Eye (tissue), 1 donor: ENCODE measurements around the gene LAPTM5.

Experiments
- DNase-seq: peaks from one replicate; pipeline ENCODE4 v3.0.0-alpha.2; 2015

LAPTM5 gene

DNA sequence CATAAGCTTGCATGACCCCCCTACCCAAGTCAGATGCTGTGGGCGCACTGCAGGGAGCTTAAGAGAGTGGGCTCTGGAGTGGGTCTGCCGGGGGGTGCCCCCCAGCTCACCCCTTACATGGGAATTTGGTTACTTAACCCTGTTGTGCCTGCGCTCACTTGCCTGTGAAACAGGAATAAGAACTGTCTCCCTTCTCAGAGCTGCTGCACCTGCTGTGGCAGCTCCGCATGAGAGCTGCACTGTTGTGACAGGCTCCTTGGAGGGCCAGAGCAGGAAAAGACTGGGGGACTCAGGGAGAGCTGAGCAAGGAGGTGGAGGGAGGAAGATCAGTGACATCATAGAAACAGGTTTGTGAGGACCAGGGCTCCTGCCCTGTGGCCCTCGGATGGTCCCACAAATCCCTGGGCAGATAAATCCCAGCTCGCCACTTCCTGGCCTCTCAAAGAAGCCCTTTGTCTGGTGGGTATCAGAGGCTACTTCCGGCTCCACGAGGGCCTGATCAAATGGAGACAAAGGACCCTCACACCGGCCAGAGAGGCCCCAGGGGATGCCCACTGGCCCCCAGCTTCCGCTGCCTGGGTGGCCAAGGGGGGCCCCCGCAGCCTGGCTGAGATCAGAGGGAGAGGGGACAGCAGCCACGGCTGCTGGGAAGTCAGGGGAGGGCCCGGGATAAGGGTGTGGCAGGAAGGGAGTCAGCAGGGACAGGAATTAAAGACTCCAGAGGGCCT, 28.9 kb upstream of the LAPTM5 start:
- peak; percentile 82 for DNase-seq

DNA sequence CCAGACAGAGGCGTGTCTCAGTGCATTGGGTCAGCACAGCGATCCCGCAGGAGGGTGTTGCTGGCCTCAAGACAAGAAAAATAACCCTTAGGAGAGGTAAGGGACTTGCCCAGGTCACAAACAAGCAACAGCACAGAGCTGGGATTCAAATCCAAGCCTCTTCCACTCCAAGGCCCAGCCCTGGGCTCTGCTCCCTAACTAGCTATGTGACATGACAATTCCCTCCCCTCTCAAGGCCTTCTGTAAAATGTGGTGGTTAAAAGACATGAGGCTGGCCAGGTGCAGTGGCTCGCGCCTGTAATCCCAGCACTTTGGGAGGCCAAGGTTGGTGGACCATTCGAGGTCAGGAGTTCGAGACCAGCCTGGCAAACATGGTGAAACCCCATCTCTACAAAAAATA, 28.1 kb upstream of the LAPTM5 start:
- no peak for DNase-seq

DNA sequence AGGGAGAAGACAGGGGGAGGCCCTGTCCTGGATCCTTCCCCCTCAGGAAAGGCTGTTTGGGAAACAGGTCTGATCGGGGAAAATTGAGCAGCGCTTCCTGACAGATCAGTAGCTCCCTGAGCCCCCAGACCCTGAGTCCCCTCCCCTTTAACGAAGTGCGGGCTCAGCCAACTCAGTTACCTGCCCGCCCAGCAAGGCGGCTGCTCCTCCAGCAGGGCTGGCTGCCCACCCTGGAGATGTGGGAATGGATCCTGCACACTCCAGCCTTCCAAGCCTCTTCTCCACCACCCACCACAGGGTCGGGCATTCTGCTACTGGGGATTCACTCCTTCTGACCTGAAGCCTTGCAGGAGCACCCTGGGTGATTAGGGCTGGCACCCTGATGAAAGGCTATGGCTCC, 27.6 kb upstream of the LAPTM5 start:
- DNase-seq: no peak

DNA sequence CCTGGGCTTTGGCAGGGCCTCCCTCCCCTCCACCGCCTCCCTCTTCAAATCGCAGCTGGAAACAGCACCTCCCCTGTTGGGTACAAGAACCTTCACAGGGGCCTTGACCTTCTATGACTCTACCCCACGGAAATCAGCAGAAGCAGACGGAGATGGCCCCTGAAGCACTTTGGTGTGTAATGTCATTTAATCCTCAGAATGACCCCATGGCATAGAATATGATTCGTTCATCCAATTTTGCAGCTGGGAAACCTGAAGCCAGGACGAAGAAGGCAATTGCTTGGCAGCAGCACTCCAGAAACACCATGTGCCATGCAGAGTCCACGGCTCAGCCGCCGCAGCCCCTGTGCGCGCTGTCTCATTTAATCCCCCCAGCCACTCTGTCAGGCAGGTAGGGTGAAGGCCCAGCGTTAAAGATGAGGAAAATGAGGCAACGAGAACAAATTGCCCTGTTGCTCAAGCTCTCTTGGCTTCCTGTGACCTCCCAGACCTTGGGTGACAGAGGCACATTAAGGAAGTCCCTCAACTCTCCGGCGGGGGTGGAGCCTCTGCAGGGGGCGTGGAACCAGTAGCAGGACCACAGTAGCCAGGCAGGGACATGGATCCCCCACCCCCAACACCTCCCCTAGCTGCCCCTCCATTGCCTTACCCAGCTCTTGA, 25.8 kb upstream of the LAPTM5 start:
- no peak for DNase-seq

DNA sequence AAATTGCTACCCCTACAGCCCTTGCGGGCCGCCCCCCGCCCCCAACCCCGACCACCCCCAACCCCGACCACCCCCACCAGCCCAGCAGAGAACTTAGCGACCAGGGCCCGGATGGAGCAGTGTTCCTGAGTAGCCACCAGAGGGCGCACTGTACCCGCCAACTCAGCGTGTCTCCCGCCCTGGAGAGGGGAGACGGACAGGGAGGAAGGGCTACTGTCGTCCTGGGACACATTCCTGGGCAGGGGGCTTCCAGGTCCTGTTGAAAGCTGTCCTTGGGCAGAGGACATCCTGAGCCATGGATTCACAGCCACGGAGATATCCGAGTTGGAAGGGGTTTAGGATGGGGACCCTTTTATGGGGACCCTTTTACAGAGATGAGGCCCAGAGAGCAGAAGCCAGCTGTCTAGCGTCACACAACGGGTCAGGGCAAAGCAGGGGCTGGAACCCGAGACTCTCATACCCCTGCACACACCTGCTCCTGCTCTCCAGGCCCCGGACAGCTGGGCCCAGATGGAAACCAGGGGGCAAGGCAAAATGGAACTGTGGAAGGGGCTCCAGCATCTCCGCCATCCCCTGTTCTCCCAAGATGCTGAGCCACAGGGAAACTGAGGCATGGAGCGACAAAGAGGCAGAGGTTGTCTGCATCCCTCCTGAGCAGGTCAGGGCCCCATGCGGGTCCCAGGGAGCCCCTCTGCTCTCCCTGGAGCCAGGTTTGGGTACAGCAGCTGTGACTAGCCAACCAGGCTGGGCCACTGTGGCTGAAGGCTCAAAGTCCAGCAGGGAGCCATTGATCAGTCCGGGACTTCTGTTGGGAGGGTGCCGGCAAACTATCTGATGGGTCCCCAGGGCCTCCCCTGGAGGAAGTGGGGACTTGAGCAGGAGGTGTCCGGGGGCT, 25.0 kb upstream of the LAPTM5 start:
- DNase-seq: peak; percentile 90

DNA sequence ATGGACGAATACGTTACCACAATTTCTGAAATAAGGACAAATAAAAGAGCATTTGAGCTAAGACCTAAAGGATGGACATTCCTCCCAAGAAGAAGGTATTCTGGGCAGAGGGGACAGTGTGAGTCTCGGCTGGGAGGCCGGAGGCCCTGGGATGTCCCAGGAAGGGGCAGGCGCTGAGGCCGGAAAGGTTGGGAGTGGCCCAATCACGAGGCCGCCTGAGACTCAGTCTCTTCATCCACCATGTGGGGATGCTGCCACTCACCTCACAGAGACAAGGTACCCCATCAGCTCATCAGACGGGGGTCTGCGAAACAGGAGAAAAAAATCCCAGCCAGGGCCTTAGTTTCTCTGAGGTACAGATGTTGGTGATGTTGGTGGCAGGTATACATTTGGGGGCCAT, 24.3 kb upstream of the LAPTM5 start:
- DNase-seq: no peak

DNA sequence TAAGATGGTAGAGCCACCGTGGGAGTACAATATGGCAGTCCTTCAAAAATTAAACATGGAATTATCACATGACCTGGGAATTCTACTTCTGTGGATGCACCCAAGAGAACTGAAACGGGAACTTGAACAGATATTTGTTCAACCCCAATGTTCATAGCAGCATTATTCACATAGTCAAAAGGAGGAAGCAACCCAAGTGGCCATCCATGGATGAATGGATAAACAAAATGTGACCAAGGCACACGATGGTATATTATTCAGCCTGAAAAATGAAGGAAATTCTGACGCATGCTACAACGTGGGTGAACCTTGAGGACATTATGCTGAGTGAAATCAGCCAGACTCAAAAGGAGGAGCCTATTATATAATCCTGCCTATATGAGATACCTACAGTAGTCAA, 22.8 kb upstream of the LAPTM5 start:
- no peak for DNase-seq

DNA sequence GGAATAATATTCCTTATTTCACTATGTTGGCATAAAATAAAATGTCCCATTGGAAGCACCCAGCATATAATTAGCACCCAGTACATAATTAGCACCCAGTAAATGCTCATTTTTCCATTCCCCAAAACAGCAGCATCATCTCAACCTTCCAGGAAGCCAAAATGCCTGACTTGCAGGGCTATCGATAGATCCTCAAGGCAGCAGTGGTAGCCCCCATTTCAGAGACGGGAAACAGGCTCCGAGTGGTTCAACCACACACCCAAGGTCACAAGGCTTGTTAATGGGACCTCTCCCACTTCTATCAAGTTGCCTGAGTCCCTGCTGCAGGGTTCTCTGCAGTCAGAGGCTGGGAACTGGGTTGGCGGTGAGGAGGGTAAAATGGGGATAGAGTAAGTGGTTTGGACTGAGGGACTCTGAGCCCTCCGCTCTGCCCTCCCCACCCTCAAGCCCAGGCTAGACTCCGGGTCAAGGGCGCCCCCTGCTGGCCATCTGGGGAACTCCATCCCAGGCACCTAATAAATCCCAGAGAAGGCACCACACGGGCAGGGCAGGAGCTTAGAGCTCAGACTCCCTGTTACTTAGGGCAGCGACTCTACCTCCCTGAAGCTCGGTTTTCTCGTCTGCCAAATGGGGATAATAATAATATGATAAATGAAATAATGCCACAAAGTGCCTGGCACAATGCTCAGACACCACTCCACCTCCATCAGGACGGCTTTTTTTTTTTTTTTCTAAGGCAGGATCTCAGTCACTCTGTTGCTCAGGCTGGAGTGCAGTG, 21.9 kb upstream of the LAPTM5 start:
- peak; percentile 93 for DNase-seq

DNA sequence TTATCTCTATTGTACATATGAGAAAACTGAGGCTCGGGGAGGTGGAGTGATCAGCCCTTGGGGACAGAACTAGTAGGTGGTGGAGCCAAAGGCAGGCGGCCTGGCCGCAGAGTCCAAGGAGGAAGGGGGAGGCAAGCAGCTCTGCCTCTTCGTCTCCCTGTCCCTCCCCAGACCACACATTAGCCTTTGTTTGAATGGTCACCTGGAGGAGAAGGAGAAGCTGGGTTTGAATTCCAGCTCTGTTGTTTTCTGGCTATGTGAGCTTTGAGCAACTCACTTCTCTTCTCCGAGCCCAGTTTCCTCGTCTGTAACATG, 21.4 kb upstream of the LAPTM5 start:
- no peak for DNase-seq

DNA sequence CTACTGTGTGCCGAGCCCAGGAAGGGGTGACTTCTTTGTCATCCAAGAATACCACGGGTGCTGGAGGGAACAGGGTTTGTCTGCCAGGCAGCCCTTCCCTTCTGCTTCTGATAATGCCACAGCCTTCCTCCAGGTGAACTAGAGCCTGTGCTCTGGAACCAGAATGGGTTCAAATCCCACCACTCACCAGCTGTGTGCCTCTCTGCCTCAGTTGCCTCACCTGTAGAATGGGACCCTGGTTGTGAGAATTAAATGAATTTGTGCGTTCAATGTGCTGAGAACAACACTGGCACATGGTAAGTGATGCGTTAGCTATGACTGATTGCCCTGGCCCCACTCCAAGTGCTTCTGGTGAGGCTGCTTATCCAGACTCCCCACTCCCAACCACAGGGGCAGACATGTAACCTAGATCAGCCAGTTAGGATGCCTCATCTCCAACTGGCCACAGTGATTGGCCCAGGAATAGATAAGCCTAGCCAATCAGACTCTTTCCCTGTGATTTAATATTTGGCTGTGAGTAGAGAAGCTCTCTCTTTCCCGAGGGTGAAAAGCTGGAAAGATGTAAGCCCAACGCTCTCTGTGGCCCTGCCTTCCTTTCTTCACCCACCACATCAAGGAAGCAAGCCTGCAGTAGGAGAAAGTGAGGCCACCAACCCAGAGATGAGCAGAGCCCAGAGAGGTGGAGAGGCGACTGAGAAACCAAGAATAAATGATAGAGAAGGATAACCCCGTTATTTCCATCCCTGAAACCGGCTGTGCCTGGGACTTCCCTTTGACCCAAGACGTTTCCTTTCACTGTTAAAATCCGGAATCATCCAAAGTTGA, 20.8 kb upstream of the LAPTM5 start:
- no peak for DNase-seq

DNA sequence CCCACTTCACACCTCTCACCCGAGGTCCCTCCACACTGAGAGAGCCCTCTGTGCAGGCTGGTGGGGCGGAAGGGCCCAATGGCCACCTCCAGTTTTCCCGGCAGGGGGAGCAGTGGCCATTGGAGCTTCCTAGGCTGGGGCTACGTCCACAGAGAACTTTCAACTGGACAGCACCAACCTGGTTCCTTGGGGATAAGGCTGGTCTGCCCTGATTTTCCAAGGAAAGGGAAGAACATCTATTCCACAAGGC, 20.3 kb upstream of the LAPTM5 start:
- no peak for DNase-seq

DNA sequence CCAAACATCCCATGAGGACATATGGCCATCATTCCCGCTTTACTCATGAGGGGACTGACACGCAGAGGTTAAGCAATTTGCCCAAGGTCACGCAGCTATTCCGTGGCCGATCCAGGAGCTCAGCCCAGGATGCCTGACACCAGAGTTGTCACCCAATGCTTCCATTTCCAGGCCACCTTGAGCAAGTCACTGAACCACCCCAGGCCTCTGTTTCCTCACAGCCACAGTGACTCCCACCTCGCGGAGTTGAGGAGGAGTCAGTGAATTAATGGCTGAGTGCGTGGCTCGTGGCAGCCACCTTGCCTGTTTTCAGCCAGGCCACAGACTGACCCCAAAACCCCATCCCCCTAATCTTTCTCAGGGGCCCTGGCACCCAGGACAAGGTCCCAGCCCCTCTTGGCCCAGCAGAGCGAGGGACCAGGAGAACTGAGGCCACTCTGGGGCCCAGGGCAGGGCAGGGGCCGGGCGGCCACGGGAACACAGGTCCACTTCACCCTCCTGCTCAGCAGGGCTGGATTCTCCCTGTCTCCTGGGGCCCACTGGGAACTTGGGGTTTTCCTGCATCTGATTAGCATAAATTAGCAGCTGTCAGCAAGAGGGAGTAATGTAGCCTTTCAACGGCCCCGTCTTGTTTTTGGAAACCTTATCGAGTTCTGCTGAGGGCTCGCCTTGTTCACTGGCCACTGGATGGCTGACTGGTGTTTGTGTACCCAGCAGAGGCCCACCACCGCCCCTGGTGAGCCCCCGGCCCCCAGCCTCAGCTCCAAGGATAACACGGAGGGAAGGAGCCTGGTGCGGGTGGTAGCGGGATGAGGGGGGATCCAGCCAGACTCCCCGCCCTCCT, 19.7 kb upstream of the LAPTM5 start:
- DNase-seq: no peak

DNA sequence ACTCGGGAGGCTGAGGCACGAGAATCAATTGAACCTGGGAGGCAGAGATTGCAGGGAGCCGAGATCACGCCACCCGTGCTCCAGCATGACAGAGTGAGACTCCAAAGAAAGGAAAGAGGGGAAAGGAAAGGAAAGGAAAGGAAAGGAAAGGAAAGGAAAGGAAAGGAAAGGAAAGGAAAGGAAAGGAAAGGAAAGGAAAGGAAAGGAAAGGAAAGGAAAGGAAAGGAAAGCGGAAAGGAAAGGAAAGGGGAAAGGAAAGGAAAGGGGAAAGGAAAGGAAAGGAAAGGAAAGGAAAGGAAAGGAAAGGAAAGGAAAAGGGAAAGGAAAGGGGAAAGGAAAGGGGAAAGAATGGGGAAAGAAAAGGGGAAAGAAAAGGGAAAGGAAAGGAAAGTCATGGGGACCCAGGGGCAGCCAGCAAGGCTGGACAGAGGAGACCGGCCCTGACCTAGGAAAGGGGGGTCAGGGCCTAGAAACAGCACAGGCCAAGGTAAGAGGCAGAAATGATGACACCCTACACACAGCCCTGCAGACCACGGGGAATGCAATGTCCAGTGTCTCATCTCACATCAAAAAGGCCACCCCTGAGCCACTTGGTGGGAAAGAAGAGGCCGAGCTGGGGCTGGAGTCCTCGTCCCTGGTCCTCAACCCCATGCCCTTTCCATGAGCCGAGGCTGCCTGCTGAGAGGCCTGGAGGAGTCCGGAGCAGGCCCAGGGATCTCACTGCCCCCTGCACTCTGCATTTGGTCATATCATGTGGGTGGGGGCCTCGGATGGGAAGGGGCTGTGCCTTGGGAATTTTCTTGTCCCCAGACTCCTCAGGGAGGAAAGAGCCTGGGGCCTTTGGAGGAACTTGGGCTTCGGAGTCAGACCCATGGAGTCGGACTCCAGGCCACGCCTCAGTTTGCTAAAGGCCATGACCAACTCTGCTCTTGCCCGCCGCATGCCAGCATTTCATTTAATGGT, 18.8 kb upstream of the LAPTM5 start:
- no peak for DNase-seq

DNA sequence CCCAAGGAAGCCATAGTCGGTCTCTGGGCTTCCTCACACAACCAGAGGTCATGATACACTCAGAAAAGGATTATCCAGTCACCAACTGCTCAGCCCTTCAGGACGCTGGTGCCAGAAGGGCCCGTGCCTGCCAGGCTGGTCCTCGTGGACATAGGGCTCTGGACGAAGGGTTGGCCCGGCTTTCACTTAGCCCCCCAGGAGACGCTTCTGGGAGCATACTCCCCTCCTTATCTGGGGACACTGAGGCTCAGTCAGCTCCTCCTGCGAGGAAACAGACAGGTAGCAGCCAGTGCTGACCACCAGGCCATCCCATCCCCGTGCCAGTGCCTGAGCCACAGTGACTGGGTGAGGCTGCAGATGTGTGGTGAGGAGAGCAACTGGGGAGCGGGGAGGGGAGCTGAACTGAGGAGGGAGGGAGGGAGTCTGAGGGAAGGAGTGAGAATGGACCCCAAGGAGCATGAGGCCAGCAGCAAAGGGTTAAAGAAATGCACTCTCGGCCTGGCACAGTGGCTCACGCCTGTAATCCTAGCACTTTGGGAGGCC, 17.9 kb upstream of the LAPTM5 start:
- no peak for DNase-seq

DNA sequence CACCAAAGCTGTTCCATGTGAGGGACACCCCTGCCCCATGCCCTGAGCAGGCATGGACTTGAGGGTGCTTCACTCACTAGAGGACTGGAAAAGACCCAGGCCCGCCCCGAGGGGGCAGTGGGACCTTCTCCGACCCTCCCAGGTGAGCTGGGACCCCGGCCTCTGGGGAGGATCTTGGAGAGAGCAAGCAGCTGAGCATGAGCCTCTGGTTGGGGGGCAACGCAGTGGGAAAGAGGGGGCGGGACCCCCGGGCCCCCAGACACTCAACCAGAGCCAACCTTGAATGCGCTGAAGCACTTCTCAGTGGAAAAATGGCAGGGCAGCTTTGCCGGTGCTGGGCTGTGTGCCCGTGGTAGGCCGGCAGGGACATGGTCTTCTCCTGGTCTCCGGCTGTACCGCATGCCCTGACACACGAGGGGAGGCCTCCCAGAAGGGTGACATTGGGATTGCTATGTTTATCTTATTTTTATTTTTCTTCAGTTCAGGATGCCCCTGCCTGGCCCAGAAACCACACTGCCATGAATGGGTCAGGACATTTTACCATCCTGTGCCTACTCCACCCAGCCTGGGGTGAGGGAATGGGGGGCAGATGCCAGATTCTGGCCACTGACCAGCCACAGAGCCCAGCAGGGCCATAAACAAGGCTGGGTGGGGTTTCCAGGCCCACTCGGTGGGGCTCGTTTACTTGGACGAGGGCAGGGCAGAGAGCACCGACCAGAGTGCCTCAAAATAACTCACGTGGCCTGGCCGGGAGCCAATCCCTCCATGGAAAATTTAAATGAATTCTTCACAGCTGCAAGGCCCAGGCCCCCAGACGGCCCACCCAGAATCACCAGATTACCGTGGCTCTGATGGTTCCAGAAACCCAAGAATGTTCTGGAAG, 17.2 kb upstream of the LAPTM5 start:
- no peak for DNase-seq

DNA sequence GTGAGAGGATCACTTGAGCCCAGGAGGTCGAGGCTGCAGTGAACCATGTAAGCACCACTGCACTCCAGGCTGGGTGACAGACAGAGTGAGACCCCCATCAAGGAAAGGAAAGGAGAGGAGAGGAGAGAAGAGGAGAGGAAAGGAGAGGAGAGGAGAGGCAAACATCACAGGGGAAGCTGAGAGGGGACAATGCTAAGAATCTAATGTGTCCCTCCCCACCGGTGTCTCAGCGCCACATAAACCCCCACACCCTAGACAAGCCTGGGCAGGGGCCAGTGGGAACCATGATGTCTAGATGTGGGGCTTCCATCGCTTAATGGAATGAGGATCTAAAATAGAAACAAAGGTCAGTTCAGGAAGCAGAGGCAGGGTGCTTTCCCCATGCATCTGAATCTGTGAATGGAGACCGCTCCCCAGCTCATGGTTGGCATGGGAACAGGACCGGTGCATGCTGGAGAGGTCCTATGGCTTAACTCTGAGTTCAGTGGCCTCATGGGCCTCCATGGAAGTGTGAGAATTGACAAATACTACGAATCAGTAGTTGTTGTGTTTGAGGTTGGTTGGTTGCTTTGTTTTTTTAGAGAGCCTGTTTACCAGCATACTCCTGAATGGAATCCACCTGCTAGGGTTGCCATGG, 16.3 kb upstream of the LAPTM5 start:
- peak; percentile 57 for DNase-seq

DNA sequence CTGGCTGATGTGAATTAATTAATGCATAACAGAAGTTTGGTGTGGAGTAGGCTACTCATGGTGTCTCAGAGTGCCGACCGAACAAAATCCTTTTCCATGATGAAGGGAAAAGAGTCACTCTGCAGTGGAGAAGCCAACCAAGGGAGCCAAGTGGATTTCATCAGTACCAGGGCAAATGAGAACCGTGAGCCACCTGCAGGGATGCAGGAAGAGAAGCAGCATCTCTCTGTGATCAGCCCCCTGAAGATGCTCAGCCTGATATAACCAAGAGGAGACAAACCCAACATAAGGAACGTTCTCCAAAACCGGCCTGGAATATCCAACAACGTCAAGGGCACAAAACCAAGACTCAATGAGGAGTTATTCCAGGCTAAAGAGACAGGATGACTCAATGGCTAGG, 13.4 kb upstream of the LAPTM5 start:
- DNase-seq: no peak

DNA sequence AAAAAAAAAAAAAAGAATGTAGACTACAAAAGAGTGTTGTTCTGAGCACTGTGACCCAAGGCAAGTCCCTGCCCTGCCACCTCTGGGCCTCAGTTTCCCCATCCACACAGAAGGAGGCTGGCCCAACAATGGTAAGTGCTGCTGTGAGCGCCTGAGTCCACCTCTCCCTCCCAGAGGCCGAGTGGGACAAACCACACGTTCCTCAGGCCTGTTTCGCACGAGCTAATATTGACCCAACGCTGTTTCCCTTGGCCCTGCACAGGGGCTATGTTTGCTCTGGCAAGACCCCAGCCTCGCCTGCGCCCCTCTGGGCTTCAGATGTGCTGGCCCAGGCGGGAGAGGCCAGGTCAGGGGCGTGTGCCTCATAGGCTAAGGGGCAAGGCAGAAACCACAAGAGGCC, 12.6 kb upstream of the LAPTM5 start:
- DNase-seq: no peak
